Breast epithelium (tissue), 3 donors: ENCODE measurements around the gene CPNE5.

Source experiments
- POLR2A ChIP-seq: fragments of 450-650 bp; IDR thresholded peaks from one replicate; pipeline ENCODE4 v1.6.1; 2016; ENCODE audit warnings: antibody characterized with exemption, mild to moderate bottlenecking, moderate library complexity
- POLR2AphosphoS5 ChIP-seq, 3 donors: sonication (generic); formaldehyde crosslinking; IDR thresholded peaks; one replicate each; pipeline ENCODE4 v1.6.1; 2017; ENCODE audit warnings: antibody characterized with exemption in 3 of 3
- TF ChIP-seq, protein P1 (sequence below), 3 donors: fragments of 450-650 bp; IDR thresholded peaks; one replicate each; pipeline ENCODE4 v1.5.1; 2016 to 2017; ENCODE audit warnings: antibody characterized with exemption in 3 of 3, mild to moderate bottlenecking in 3 of 3, moderate library complexity in 3 of 3

DNA sequence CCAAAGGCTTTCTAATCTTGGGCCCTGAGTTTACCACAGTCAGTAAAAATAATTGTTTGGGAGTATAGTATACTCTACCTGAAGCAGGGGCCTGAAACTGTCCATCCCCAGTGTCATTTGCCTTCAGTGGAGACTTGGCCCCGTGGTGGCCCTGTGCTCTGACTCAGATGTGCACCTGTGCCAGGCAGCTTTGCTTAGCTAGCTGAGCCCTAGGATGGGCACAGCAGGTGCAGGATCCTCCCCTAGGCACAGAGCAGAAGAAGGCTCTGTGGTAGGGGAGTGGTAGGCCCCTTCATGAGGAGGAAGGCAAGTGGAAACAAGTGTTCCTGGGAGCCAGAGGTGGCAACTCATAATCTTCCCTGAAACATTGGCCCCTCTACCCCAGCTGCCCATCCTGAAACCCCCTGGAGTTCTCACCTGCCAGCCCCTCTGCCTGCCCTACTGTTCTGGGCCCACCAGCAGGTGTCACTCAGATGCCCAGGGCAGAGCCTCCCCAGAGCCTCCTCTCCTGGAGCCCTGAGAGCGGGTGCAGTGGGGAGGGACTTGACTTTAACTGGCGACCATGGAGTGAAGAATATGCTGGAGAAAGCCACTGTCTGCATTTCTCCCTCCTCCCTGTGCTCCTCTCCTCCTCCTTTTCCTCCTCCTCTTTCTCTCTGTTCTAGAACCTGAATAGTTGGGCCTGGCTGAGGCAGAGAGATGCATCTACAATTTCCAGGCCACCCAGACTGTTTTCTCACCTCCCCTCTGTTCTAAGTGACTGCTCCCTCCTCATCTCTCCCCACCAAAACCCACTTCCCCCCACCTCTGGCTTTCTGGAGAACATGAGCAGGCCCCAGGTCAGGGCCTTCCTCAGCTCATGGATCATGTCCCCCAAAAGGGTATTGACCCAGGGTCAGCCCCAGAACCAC lies 2.9 kb downstream of the CPNE5 start:
- TF ChIP-seq, protein P1, sequence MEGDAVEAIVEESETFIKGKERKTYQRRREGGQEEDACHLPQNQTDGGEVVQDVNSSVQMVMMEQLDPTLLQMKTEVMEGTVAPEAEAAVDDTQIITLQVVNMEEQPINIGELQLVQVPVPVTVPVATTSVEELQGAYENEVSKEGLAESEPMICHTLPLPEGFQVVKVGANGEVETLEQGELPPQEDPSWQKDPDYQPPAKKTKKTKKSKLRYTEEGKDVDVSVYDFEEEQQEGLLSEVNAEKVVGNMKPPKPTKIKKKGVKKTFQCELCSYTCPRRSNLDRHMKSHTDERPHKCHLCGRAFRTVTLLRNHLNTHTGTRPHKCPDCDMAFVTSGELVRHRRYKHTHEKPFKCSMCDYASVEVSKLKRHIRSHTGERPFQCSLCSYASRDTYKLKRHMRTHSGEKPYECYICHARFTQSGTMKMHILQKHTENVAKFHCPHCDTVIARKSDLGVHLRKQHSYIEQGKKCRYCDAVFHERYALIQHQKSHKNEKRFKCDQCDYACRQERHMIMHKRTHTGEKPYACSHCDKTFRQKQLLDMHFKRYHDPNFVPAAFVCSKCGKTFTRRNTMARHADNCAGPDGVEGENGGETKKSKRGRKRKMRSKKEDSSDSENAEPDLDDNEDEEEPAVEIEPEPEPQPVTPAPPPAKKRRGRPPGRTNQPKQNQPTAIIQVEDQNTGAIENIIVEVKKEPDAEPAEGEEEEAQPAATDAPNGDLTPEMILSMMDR (IDR thresholded peaks at IDR 0.05): no peak
- TF ChIP-seq POLR2AphosphoS5 (IDR thresholded peaks at IDR 0.05): no peak
- TF ChIP-seq POLR2A: no peak
